IMR-90 (cell line): ENCODE measurements around the gene FTSJ3. TPM values are rescaled to one million over a fixed set of nuclear protein-coding genes. Genes with fewer than 3 reads are reported as not detected.

ENCODE experiments used
- ATAC-seq: fragments of 200-7000 bp; cut with Tn5 transposase; 2 replicates; pipeline ENCODE4 v1.9.1; 2020; ENCODE audit warnings: low read depth, mild to moderate bottlenecking, moderate library complexity
- BruUV-seq: library from RNA; stranded (reverse); fragments of 400-500 nt; replicated peaks from 2 replicates; lab custom pipeline; 2021; lab: Mats Ljungman, UMichigan
- CTCF ChIA-PET: fragments of 300-600 bp; formaldehyde crosslinking; extraction: SDS; loops from one replicate; lab custom pipeline; 2021; ENCODE audit warnings: antibody characterized with exemption; lab: Yijun Ruan, JAX
- POLR2A ChIA-PET: fragments of 300-600 bp; sonication (Branson Sonifier 250); formaldehyde crosslinking; loops from one replicate; lab custom pipeline; 2022; ENCODE audit warnings: antibody characterized with exemption; ENCODE audit not compliant: unreplicated experiment; lab: Charles Lee
- DNase-seq: peaks from one replicate; pipeline ENCODE4 v3.0.0; 2013
- H2AFZ ChIP-seq: replicated peaks from 2 replicates; pipeline ENCODE3; 2013; ENCODE audit warnings: low read length, mild to moderate bottlenecking; ENCODE audit not compliant: poor library complexity
- H2AK5ac ChIP-seq: 2 replicates; pipeline ENCODE4 v1.6.1; 2013; ENCODE audit warnings: low read depth, low read length, inconsistent platforms
- H2AK9ac ChIP-seq: replicated peaks from 2 replicates; pipeline ENCODE3; 2013; ENCODE audit warnings: mild to moderate bottlenecking, low read depth, low read length, moderate library complexity; ENCODE audit not compliant: poor library complexity
- H2BK120ac ChIP-seq: 2 replicates; pipeline ENCODE4 v1.6.1; 2013; ENCODE audit warnings: low read depth, low read length, inconsistent platforms
- H2BK15ac ChIP-seq: 3 replicates; pipeline ENCODE4 v1.6.1; 2013; ENCODE audit warnings: low read depth, low read length, inconsistent platforms
- H2BK20ac ChIP-seq: 2 replicates; pipeline ENCODE4 v1.6.1; 2013; ENCODE audit warnings: low read depth, mild to moderate bottlenecking, inconsistent platforms, low read length, moderate library complexity
- H2BK5ac ChIP-seq: 2 replicates; pipeline ENCODE4 v1.6.1; 2013; ENCODE audit warnings: mild to moderate bottlenecking, low read depth, low read length, inconsistent platforms; ENCODE audit not compliant: poor library complexity, severe bottlenecking
- H3K14ac ChIP-seq: replicated peaks from 2 replicates; pipeline ENCODE4 v1.6.1; 2013; ENCODE audit warnings: low read depth, low read length, inconsistent platforms
- H3K18ac ChIP-seq: 2 replicates; pipeline ENCODE4 v1.6.1; 2013; ENCODE audit warnings: low read depth, low read length, control low read depth
- H3K23ac ChIP-seq: 2 replicates; pipeline ENCODE4 v1.6.1; 2013; ENCODE audit warnings: low read depth, low read length, inconsistent platforms
- H3K27ac ChIP-seq: 2 replicates; pipeline ENCODE4 v1.5.1; 2013; ENCODE audit warnings: mild to moderate bottlenecking, control low read depth, low read length; ENCODE audit not compliant: insufficient read depth
- H3K27me3 ChIP-seq: 2 replicates; pipeline ENCODE4 v1.6.1; 2013; ENCODE audit warnings: low read length; ENCODE audit not compliant: control insufficient read depth, insufficient read depth
- H3K36me3 ChIP-seq: 2 replicates; pipeline ENCODE4 v1.6.1; 2013; ENCODE audit warnings: low read length, mixed read lengths; ENCODE audit not compliant: control insufficient read depth, insufficient read depth
- H3K4ac ChIP-seq: 2 replicates; pipeline ENCODE4 v1.6.1; 2013; ENCODE audit warnings: low read depth, low read length, inconsistent platforms
- H3K4me1 ChIP-seq: 2 replicates; pipeline ENCODE4 v1.6.1; 2013; ENCODE audit warnings: low read length, mixed read lengths; ENCODE audit not compliant: control insufficient read depth, insufficient read depth
- H3K4me2 ChIP-seq: 2 replicates; pipeline ENCODE4 v1.6.1; 2013; ENCODE audit warnings: low read depth, mild to moderate bottlenecking, control low read depth, low read length, moderate library complexity
- H3K4me3 ChIP-seq: 2 replicates; pipeline ENCODE4 v1.5.1; 2013; ENCODE audit warnings: low read depth, mild to moderate bottlenecking, control low read depth, low read length, moderate library complexity; ENCODE audit not compliant: insufficient read depth
- H3K56ac ChIP-seq: 2 replicates; pipeline ENCODE4 v1.6.1; 2013; ENCODE audit warnings: low read length, inconsistent platforms; ENCODE audit not compliant: insufficient read depth; ENCODE audit errors: extremely low read depth
- H3K79me1 ChIP-seq, 2 experiments: 2 replicates each; pipeline ENCODE4 v1.6.1; 2013; ENCODE audit warnings: low read length in 2 of 2, inconsistent platforms in 1 of 2, low read depth in 1 of 2
- H3K9ac ChIP-seq: 2 replicates; pipeline ENCODE4 v1.6.1; 2013; ENCODE audit warnings: low read depth, low read length, control low read depth
- H3K9me1 ChIP-seq: 2 replicates; pipeline ENCODE4 v1.6.1; 2013; ENCODE audit warnings: low read length, inconsistent platforms; ENCODE audit not compliant: insufficient read depth
- H3K9me3 ChIP-seq: 2 replicates; pipeline ENCODE4 v1.6.1; 2013; ENCODE audit warnings: low read length; ENCODE audit not compliant: control insufficient read depth, insufficient read depth
- H4K20me1 ChIP-seq: 2 replicates; pipeline ENCODE4 v1.6.1; 2013; ENCODE audit warnings: low read length, inconsistent platforms; ENCODE audit not compliant: insufficient read depth
- H4K5ac ChIP-seq: 2 replicates; pipeline ENCODE4 v1.6.1; 2013; ENCODE audit warnings: mild to moderate bottlenecking, low read depth, low read length, control low read depth
- H4K8ac ChIP-seq, 2 experiments: 2 replicates each; pipeline ENCODE4 v1.6.1; 2013; ENCODE audit warnings: low read depth in 2 of 2, low read length in 2 of 2, control low read depth in 1 of 2, inconsistent platforms in 1 of 2
- H4K91ac ChIP-seq: 2 replicates; pipeline ENCODE4 v1.6.1; 2013; ENCODE audit warnings: low read depth, low read length, inconsistent platforms; ENCODE audit not compliant: insufficient read depth
- BHLHE40 ChIP-seq: fragments of 150-350 bp; IDR thresholded peaks from 2 replicates; pipeline ENCODE4 v1.6.1; 2016; ENCODE audit warnings: mild to moderate bottlenecking, low read depth, low read length
- MXI1 ChIP-seq: IDR thresholded peaks from 2 replicates; pipeline ENCODE4 v1.6.1; 2012; ENCODE audit warnings: low read depth, mild to moderate bottlenecking, low read length, moderate library complexity, borderline replicate concordance
- USF2 ChIP-seq: fragments of 150-350 bp; IDR thresholded peaks from 2 replicates; pipeline ENCODE4 v1.6.1; 2017; ENCODE audit warnings: mild to moderate bottlenecking, antibody characterized with exemption, low read length, low read depth
- WGBS, 2 experiments: methylation state at CpG; one replicate each; pipeline versions ENCODE4 v1.1.5 to v1.1.7; 2013; ENCODE audit warnings: missing lambda C conversion rate in 2 of 2; ENCODE audit not compliant: insufficient read length in 1 of 2; ENCODE audit errors: extremely low coverage in 2 of 2; 5-methylcytosine and 5-hydroxymethylcytosine counted together
- dilution Hi-C: fragments of 300-500 bp; cut with HindIII; formaldehyde crosslinking; loops from one replicate; pipeline ENCODE4 v1.14.3; 2018; ENCODE audit warnings: low sequenced_read_pairs; ENCODE audit not compliant: unreplicated experiment
- in situ Hi-C: fragments of 300-500 bp; cut with MboI; formaldehyde crosslinking; loops from 3 replicates; pipeline ENCODE4 v1.14.3; 2019; ENCODE audit warnings: low sequenced_read_pairs, inconsistent platforms, mixed read lengths
- intact Hi-C: fragments of 100-400 bp; cut with micrococcal nuclease; formaldehyde crosslinking; loops from 2 replicates; pipeline ENCODE4 v1.10.0; 2022
- polyA plus RNA-seq, 3 experiments: library from polyadenylated mRNA; depleted of rRNA; stranded (reverse); fragments of >200 nt; gene quantifications; 2 replicates each; pipeline ENCODE4 v1.2.3, GENCODE V29; 2012; ENCODE audit warnings: low replicate concordance in 1 of 3
- total RNA-seq: library from RNA; depleted of rRNA; stranded (reverse); fragments of >200 nt; gene quantifications from 2 replicates; pipeline ENCODE4 v1.2.3, GENCODE V29; 2012

FTSJ3 gene
- total and polyA plus RNA-seq, 2 of the 4 experiments (the other 2 are of a cell fraction) = 51.3 to 68.1 TPM

GRCh38 chr17:63850401-63850800 is 22.9 kb upstream of the FTSJ3 start:
- Histone ChIP-seq H3K27me3 (peaks cover 13% of the 10 kb centered on the region), H3K9me3 (0 out of 2 replicates have a peak, but pooled peaks cover 3% of the 10 kb centered on the region), H3K9me1 (no peaks in the 10 kb centered on the region), H2AK5ac (no peak overlapping the region), H3K4ac (no peak overlapping the region), H3K27ac (no peak overlapping the region), H3K36me3 (no peaks in the 10 kb centered on the region), H2AFZ (no peak overlapping the region), H2BK120ac (no peak overlapping the region), H3K23ac (no peak overlapping the region), H4K91ac (no peak overlapping the region), H3K18ac (no peak overlapping the region), H3K14ac (no peak overlapping the region), H2AK9ac (no peak overlapping the region), H2BK5ac (no peak overlapping the region), H3K56ac (no peak overlapping the region), H4K20me1 (no peaks in the 10 kb centered on the region), H2BK15ac (no peak overlapping the region), H3K4me2 (no peak overlapping the region), H3K4me3 (no peak overlapping the region), H3K79me1 (no peaks in the 10 kb centered on the region), H3K9ac (no peak overlapping the region), H4K8ac (no peak overlapping the region), H3K4me1 (no peaks in the 10 kb centered on the region), H4K5ac (no peak overlapping the region), H2BK20ac (no peak overlapping the region)
- 55% methylated on average over 6 of the region's 9 CpGs; no CpG with 5 or more reads in 1 of the 2 experiments for WGBS, 2 experiments
- intact Hi-C loops = no loop called here
- dilution Hi-C loops = no loop called here
- TF ChIP-seq BHLHE40 = no peak
- no peak for TF ChIP-seq MXI1
- no peak for TF ChIP-seq USF2
- ATAC-seq = no peak
- no TSS peak for BruUV-seq
- DNase-seq = no peak
- in situ Hi-C loops = no loop called here
- ChIA-PET CTCF (no interaction called here), POLR2A (no interaction called here)
